ENCODE results near the gene RCHY1.
"Not testable (repeated sequence)": the region's sequence is repeated elsewhere in the genome, so short reads cannot be mapped to it uniquely, and the experiment has no call there.

RCHY1 gene

GRCh38 chr4:75530556-75531322 lies 16.5 kb upstream of the RCHY1 start:
- H3K4me2 ChIP-seq: no peak overlapping the region
- no peak for TF ChIP-seq CTCF (conservative IDR thresholded peaks at IDR 0.05; ENCODE audit: low read depth, low read length)
- no peak overlapping the region for H3K4me3 ChIP-seq (IDR thresholded peaks at IDR 0.05; ENCODE audit: insufficient read depth, low read depth, low read length)
- H3K27ac ChIP-seq: no peak overlapping the region
- no peaks in the 10 kb centered on the region for H3K4me1 ChIP-seq (ENCODE audit: low read depth, poor library complexity, severe bottlenecking)
- no peaks in the 10 kb centered on the region for H4K20me1 ChIP-seq (ENCODE audit: insufficient read depth)
- H3K36me3 ChIP-seq (ENCODE audit: insufficient read depth): no peaks in the 10 kb centered on the region
- no peaks in the 10 kb centered on the region for H3K79me2 ChIP-seq (ENCODE audit: insufficient read depth, low read depth)
- H3K9ac ChIP-seq: no peak overlapping the region
- H2AFZ ChIP-seq (ENCODE audit: low read depth): no peak overlapping the region
- no peaks in the 10 kb centered on the region for H3K27me3 ChIP-seq (ENCODE audit: insufficient read depth, low read depth)

DNA sequence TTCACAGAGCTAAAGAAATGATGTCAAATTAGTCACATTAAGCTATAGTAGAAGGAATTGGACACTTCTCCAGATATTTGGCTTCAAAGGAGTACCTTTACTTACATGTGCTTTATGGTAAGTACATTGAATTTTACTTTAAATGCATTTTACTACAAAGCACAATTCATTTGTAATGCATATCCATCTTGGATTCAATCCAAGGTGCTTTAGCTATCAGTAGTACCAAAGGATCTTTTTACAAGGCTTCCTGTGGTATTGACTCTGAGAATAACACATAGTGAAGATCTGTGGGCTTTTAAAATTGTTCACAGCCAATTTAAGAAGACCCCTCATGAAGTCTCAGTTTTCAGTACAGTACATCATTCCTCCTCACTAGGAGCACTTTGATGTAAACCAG lies 13.3 kb upstream of the RCHY1 start:
- TF ChIP-seq CTCF (conservative IDR thresholded peaks at IDR 0.05; ENCODE audit: low read depth, low read length): no peak
- H3K79me2 ChIP-seq (ENCODE audit: insufficient read depth, low read depth): no peaks in the 10 kb centered on the region
- H3K27ac ChIP-seq: no peak overlapping the region
- no peak overlapping the region for H2AFZ ChIP-seq (ENCODE audit: low read depth)
- no peak overlapping the region for H3K4me3 ChIP-seq (IDR thresholded peaks at IDR 0.05; ENCODE audit: insufficient read depth, low read depth, low read length)
- H3K4me2 ChIP-seq: no peak overlapping the region
- H3K4me1 ChIP-seq (ENCODE audit: low read depth, poor library complexity, severe bottlenecking): no peaks in the 10 kb centered on the region
- no peaks in the 10 kb centered on the region for H3K27me3 ChIP-seq (ENCODE audit: insufficient read depth, low read depth)
- no peaks in the 10 kb centered on the region for H3K36me3 ChIP-seq (ENCODE audit: insufficient read depth)
- H4K20me1 ChIP-seq (ENCODE audit: insufficient read depth): no peaks in the 10 kb centered on the region
- H3K9ac ChIP-seq: no peak overlapping the region

DNA sequence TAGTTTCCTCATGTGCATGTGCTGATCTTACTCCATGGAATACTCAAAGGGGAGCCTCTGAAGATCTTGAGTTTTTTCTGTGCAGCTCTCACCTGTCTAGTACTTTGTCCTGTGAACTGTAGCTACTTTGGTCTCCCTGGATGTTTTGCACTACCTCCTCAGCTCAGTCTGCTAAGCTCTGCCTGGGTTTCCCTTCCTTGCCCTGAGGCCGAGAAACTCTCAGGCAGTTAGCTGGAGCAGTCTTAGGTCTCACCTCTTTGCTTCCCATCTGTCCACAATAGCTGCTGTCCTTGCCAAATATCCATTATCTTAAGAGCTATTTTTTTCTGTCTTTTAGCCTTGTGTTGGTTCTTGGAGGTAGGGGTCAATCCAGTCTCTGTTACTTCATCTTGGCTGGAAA lies 11.7 kb upstream of the RCHY1 start:
- Histone ChIP-seq H3K79me2 (ENCODE audit: insufficient read depth, low read depth) (no peaks in the 10 kb centered on the region), H2AFZ (ENCODE audit: low read depth) (no peak overlapping the region), H3K36me3 (ENCODE audit: insufficient read depth) (no peaks in the 10 kb centered on the region), H3K27ac (no peak overlapping the region), H3K4me3 (IDR thresholded peaks at IDR 0.05; ENCODE audit: insufficient read depth, low read depth, low read length) (no peak overlapping the region), H3K4me2 (no peak overlapping the region), H3K9ac (no peak overlapping the region), H4K20me1 (ENCODE audit: insufficient read depth) (no peaks in the 10 kb centered on the region), H3K4me1 (ENCODE audit: low read depth, poor library complexity, severe bottlenecking) (no peaks in the 10 kb centered on the region), H3K27me3 (ENCODE audit: insufficient read depth, low read depth) (no peaks in the 10 kb centered on the region)
- TF ChIP-seq CTCF (conservative IDR thresholded peaks at IDR 0.05; ENCODE audit: low read depth, low read length): no peak

DNA sequence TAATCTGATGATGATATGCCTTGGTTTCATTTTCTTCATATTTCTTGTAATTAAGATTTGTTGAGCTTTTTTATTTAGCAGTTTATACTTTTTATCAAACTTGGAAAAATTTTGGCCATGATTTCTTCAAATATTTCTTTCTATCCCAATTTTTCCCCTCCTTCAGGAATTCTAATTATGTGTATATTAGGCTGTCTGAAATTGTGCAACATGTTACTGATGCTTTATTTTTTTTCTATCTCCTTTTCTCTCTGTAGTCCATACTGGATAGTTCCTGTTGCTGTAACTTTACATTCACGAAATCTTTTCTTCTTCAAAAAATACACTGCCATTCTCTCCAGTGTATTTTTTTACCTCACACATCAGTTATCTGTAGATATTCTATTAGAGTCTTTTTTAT lies 10.9 kb upstream of the RCHY1 start:
- no peak overlapping the region for H3K27ac ChIP-seq
- H4K20me1 ChIP-seq (ENCODE audit: insufficient read depth): no peaks in the 10 kb centered on the region
- H2AFZ ChIP-seq (ENCODE audit: low read depth): no peak overlapping the region
- no peaks in the 10 kb centered on the region for H3K36me3 ChIP-seq (ENCODE audit: insufficient read depth)
- H3K27me3 ChIP-seq (ENCODE audit: insufficient read depth, low read depth): no peaks in the 10 kb centered on the region
- H3K4me1 ChIP-seq (ENCODE audit: low read depth, poor library complexity, severe bottlenecking): no peaks in the 10 kb centered on the region
- TF ChIP-seq CTCF (conservative IDR thresholded peaks at IDR 0.05; ENCODE audit: low read depth, low read length): no peak
- H3K9ac ChIP-seq: no peak overlapping the region
- H3K79me2 ChIP-seq (ENCODE audit: insufficient read depth, low read depth): no peaks in the 10 kb centered on the region
- H3K4me3 ChIP-seq (IDR thresholded peaks at IDR 0.05; ENCODE audit: insufficient read depth, low read depth, low read length): no peak overlapping the region
- no peak overlapping the region for H3K4me2 ChIP-seq

- H3K4me3 ChIP-seq (IDR thresholded peaks at IDR 0.05; ENCODE audit: insufficient read depth, low read depth, low read length); H3K4me2 ChIP-seq; H3K79me2 ChIP-seq (ENCODE audit: insufficient read depth, low read depth); H3K27ac ChIP-seq; H3K27me3 ChIP-seq (ENCODE audit: insufficient read depth, low read depth); H3K9ac ChIP-seq; H3K36me3 ChIP-seq (ENCODE audit: insufficient read depth); H2AFZ ChIP-seq (ENCODE audit: low read depth); H4K20me1 ChIP-seq (ENCODE audit: insufficient read depth): not testable (repeated sequence)
- H3K4me1 ChIP-seq (ENCODE audit: low read depth, poor library complexity, severe bottlenecking): peaks cover 20% of the 10 kb centered on the region
These were observed 5.2 kb upstream of the RCHY1 start for GRCh38 chr4:75519452-75519851.
